GM12801 (cell line): Measurements from ENCODE around the gene CLDN5.

Experiments
- TF ChIP-seq, protein P1 (sequence below): IDR thresholded peaks from one replicate; pipeline ENCODE4 v1.5.1; 2011; ENCODE audit warnings: control low read depth; ENCODE audit not compliant: insufficient read length; ENCODE audit errors: extremely low read depth

The CLDN5 gene

DNA sequence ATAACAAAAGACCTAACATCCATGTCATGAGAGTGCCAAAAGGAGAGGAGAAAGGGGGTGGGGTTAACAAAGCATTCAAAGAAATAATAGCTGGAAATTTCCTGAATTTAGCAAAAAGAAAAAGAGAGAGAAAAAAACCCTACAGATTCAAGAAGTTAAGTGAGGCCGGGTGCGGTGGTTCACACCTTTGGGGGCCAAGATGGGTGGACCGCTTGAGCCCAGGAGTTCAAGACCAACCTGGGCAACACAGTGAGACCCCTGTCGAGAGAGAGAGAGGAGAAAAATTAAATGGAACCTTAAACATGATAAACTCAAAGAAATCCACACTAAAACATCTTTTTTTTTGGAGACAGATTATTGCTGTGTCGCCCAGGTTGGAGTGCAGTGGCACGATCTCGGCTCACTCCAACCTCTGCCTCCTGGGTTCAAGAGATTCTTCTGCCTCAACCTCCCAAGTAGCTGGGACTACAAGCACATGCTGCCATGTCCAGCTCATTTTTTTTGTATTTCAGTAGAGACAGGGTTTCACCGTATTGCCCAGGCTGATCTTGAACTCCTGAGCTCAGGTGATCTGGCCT lies 8.9 kb upstream of the CLDN5 start:
- TF ChIP-seq, protein P1, sequence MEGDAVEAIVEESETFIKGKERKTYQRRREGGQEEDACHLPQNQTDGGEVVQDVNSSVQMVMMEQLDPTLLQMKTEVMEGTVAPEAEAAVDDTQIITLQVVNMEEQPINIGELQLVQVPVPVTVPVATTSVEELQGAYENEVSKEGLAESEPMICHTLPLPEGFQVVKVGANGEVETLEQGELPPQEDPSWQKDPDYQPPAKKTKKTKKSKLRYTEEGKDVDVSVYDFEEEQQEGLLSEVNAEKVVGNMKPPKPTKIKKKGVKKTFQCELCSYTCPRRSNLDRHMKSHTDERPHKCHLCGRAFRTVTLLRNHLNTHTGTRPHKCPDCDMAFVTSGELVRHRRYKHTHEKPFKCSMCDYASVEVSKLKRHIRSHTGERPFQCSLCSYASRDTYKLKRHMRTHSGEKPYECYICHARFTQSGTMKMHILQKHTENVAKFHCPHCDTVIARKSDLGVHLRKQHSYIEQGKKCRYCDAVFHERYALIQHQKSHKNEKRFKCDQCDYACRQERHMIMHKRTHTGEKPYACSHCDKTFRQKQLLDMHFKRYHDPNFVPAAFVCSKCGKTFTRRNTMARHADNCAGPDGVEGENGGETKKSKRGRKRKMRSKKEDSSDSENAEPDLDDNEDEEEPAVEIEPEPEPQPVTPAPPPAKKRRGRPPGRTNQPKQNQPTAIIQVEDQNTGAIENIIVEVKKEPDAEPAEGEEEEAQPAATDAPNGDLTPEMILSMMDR = no peak

- TF ChIP-seq, protein P1 = no peak
Observed at GRCh38 chr22:19530751-19531150, 6.5 kb upstream of the CLDN5 start.

DNA sequence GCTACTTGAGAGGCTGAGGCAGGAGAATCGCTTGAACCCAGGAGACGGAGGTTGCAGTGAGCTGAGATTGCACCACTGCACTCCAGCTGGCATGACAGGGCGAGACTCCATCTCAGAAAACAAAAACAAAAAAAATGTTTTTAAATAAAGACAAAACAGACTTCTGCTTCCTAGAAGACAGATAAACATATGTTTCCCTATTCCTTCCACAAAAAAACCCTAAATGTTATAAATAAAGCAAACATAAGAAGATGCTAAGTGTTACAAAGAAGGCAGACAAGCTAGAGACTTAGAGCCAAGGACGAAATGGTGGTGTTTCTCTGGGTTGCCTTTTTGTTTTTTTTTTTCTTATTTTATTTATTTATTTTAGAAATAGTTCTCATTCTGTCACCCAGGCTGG lies 5.6 kb upstream of the CLDN5 start:
- TF ChIP-seq, protein P1 = no peak

DNA sequence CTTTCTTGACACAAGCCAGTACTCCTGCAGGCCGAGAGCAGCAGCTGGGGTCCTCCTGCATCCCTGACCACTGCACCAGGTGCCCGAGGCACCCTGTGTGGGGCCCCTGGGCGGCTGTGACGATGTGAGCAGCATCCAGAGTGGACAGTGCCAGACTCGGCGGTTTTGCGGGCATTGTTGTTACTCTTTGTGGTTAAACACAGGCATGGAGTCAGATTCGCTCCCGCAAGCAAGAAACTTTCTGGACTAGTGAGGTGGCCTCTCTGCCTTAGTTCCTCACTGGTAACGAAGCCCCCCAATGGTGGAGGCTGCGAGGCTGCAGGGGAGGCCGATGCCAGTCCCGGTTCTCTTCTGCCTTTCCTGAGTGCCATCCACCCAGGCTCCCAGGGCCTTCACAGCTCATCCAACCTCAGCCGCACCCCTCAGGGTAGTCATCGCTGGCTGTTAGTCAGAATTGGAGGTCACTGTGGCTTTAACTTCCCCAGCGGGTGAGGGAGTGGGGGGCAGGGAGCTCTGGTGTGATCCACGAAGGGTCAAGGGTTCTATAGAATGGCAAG lies 3.7 kb upstream of the CLDN5 start:
- TF ChIP-seq, protein P1 = no peak

GRCh38 chr22:19527321-19527721 lies 3.1 kb upstream of the CLDN5 start:
- TF ChIP-seq, protein P1 = no peak

GRCh38 chr22:19526702-19527111 lies 2.5 kb upstream of the CLDN5 start:
- TF ChIP-seq, protein P1 = no peak

- TF ChIP-seq, protein P1 = no peak
Observed at GRCh38 chr22:19526076-19526701, 2.0 kb upstream of the CLDN5 start.
